Pulmonary artery endothelial cell (primary cell): ENCODE results near the gene CDK5RAP1. TPM values are rescaled to one million over a fixed set of nuclear protein-coding genes. Genes with fewer than 3 reads are reported as not detected.

Experiments used
- DNase-seq: peaks from one replicate; pipeline ENCODE4 v3.0.0-alpha.2; 2011; ENCODE audit warnings: low read depth, low spot score
- total RNA-seq: library from RNA; depleted of rRNA; stranded (reverse); fragments of >200 nt; gene quantifications from 2 replicates; pipeline ENCODE4 v1.2.3, GENCODE V29; 2014

CDK5RAP1 gene
- total RNA-seq, 1 donor from 2014 or later, result 32.8 TPM

GRCh38 chr20:33388268-33388667 is 13.1 kb downstream of the CDK5RAP1 start:
- no peak for DNase-seq

GRCh38 chr20:33387177-33387576 is 14.1 kb downstream of the CDK5RAP1 start:
- DNase-seq, result peak; percentile 10

- no peak for DNase-seq
Observed at GRCh38 chr20:33386673-33387072, 14.6 kb downstream of the CDK5RAP1 start.

GRCh38 chr20:33377366-33377765 is 24.0 kb downstream of the CDK5RAP1 start:
- no peak for DNase-seq

- DNase-seq, result no peak
Observed at GRCh38 chr20:33373735-33374605, 27.3 kb downstream of the CDK5RAP1 start.

- DNase-seq, result no peak
Observed at GRCh38 chr20:33372993-33373441, 28.3 kb downstream of the CDK5RAP1 start.

GRCh38 chr20:33370291-33370690 is 31.0 kb downstream of the CDK5RAP1 start:
- DNase-seq, result no peak

GRCh38 chr20:33362898-33363297 is 38.4 kb downstream of the CDK5RAP1 start:
- no peak for DNase-seq

GRCh38 chr20:33359399-33360261 is 41.7 kb downstream of the CDK5RAP1 start:
- DNase-seq, result no peak

GRCh38 chr20:33353013-33353402 is 48.3 kb downstream of the CDK5RAP1 start:
- DNase-seq, result no peak

GRCh38 chr20:33352258-33353012 is 48.9 kb downstream of the CDK5RAP1 start:
- no peak for DNase-seq

GRCh38 chr20:33351696-33352095 is 49.6 kb downstream of the CDK5RAP1 start:
- no peak for DNase-seq

GRCh38 chr20:33349493-33349892 is 51.8 kb downstream of the CDK5RAP1 start:
- no peak for DNase-seq

GRCh38 chr20:33348136-33348937 is 53.0 kb downstream of the CDK5RAP1 start:
- no peak for DNase-seq

GRCh38 chr20:33345342-33345741 is 56.0 kb downstream of the CDK5RAP1 start:
- no peak for DNase-seq

- DNase-seq, result no peak
Observed at GRCh38 chr20:33343521-33343920, 57.8 kb downstream of the CDK5RAP1 start.

GRCh38 chr20:33339515-33340058 is 61.7 kb downstream of the CDK5RAP1 start:
- DNase-seq, result no peak

- no peak for DNase-seq
Observed at GRCh38 chr20:33338467-33339258, 62.7 kb downstream of the CDK5RAP1 start.

GRCh38 chr20:33337531-33338165 is 63.7 kb downstream of the CDK5RAP1 start:
- DNase-seq, result no peak
